Sigmoid colon (tissue), 7 donors: Measurements from ENCODE around the gene TMEM44. TPM values are rescaled to one million over a fixed set of nuclear protein-coding genes. Genes with fewer than 3 reads are reported as not detected.
"Not testable (repeated sequence)": the region's sequence is repeated elsewhere in the genome, so short reads cannot be mapped to it uniquely, and the experiment has no call there.

ENCODE experiments used
- DNase-seq: peaks from one replicate; pipeline ENCODE4 v3.0.0-alpha.2; 2019
- H3K27ac ChIP-seq, 4 donors: fragments of 200-600 bp; sonication (generic); one replicate each; pipeline ENCODE4 v1.5.1; 2016 to 2019; ENCODE audit warnings: mild to moderate bottlenecking in 1 of 4
- H3K27me3 ChIP-seq, 3 donors: fragments of 200-600 bp; sonication (generic); one replicate each; pipeline ENCODE4 v1.5.1; 2019; ENCODE audit warnings: mild to moderate bottlenecking in 1 of 3
- H3K36me3 ChIP-seq, 4 donors: fragments of 200-600 bp; sonication (generic); one replicate each; pipeline ENCODE4 v1.5.1; 2016 to 2019
- H3K4me1 ChIP-seq, 4 donors: fragments of 200-600 bp; sonication (generic); one replicate each; pipeline ENCODE4 v1.5.1; 2017 to 2019
- H3K4me3 ChIP-seq, 4 donors: fragments of 200-600 bp; sonication (generic); one replicate each; pipeline ENCODE4 v1.5.1; 2017 to 2019; ENCODE audit warnings: mild to moderate bottlenecking in 2 of 4, moderate library complexity in 1 of 4
- H3K9me3 ChIP-seq, 4 donors: fragments of 200-600 bp in 3 of 4; sonication (generic) in 3 of 4; one replicate each; pipeline versions ENCODE4 v1.5.1 to v1.6.1; 2013 to 2019
- EP300 ChIP-seq, 4 donors: sonication (generic); formaldehyde crosslinking; IDR thresholded peaks; one replicate each; pipeline ENCODE4 v1.6.1; 2017; ENCODE audit warnings: antibody characterized with exemption in 4 of 4
- POLR2A ChIP-seq, 2 donors: fragments of 450-650 bp; IDR thresholded peaks; one replicate each; pipeline ENCODE4 v1.6.1; 2016; ENCODE audit warnings: antibody characterized with exemption in 2 of 2, mild to moderate bottlenecking in 2 of 2, moderate library complexity in 2 of 2
- POLR2AphosphoS5 ChIP-seq, 4 donors: sonication (generic); formaldehyde crosslinking; IDR thresholded peaks; one replicate each; pipeline ENCODE4 v1.6.1; 2017; ENCODE audit warnings: antibody characterized with exemption in 4 of 4
- WGBS, 2 donors: extraction: QIAGEN DNeasy Blood & Tissue Kit; methylation state at CpG; one replicate each; pipeline ENCODE4 v1.1.7; 2013; 5-methylcytosine and 5-hydroxymethylcytosine counted together
- intact Hi-C: fragments of 100-400 bp; cut with DNase I; formaldehyde crosslinking; loops from one replicate; pipeline ENCODE4 v1.15.1; 2023
- polyA plus RNA-seq, 3 donors: library from polyadenylated mRNA; stranded (reverse); fragments of 200-250 nt; gene quantifications; one replicate each; pipeline ENCODE4 v1.2.3, GENCODE V29; 2013
- total RNA-seq, 4 donors: library from RNA; depleted of rRNA; stranded (reverse); fragments of >200 nt; gene quantifications; one replicate each; pipeline ENCODE4 v1.1.0, GENCODE V29; 2016
- TF ChIP-seq, protein P1 (sequence below), 4 experiments: fragments of 450-650 bp in 3 of 4; fragments of 200-600 bp in 1 of 4; IDR thresholded peaks; one replicate each; pipeline ENCODE4 v1.5.1; 2016 to 2019; ENCODE audit warnings: antibody characterized with exemption in 4 of 4, mild to moderate bottlenecking in 3 of 4, moderate library complexity in 2 of 4
- donor health status: healthy with polysubstance abuse.
- donor health status: Bipolar disorder and iron deficiency.
- donor health status: healthy.

The TMEM44 gene
- total and polyA plus RNA-seq, 7 donors = 2.0 to 25.8 (median 11.9) TPM

DNA sequence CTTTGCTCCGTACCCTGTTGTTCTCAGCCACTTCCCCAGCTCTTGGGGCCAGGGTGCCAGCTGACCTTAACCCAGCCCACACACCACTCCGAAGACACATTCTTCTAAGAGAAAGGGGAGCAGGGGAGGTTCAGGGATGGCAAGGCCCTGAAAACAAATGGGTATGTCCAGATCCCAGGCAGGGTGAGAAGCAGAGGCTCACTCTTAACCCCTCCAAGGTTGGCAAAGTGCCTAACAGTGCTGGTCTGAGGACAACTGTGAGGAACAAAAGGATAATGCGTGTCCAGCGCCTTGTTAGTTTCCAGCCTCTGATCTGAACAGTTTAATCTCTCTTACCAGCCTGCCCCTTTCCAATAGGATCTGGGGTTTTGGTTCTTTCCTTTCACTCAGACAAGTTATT is 1.5 kb downstream of the TMEM44 start:
- Histone ChIP-seq H3K36me3 (no peaks in the 10 kb centered on the region), H3K27me3 (no peaks in the 10 kb centered on the region), H3K27ac (no peak overlapping the region), H3K9me3 (no peaks in the 10 kb centered on the region), H3K4me1 (peaks cover 0 to 10% (median 3%) of the 10 kb centered on the region in 4 donors), H3K4me3 (no peak overlapping the region)
- DNase-seq = peak; percentile 29
- 93 to 98% methylated on average over 4 of the region's 4 CpGs for whole genome bisulfite sequencing, 2 donors
- no peak for TF ChIP-seq POLR2AphosphoS5 (IDR thresholded peaks at IDR 0.05)
- no peak for TF ChIP-seq EP300 (IDR thresholded peaks at IDR 0.05)
- TF ChIP-seq, protein P1, sequence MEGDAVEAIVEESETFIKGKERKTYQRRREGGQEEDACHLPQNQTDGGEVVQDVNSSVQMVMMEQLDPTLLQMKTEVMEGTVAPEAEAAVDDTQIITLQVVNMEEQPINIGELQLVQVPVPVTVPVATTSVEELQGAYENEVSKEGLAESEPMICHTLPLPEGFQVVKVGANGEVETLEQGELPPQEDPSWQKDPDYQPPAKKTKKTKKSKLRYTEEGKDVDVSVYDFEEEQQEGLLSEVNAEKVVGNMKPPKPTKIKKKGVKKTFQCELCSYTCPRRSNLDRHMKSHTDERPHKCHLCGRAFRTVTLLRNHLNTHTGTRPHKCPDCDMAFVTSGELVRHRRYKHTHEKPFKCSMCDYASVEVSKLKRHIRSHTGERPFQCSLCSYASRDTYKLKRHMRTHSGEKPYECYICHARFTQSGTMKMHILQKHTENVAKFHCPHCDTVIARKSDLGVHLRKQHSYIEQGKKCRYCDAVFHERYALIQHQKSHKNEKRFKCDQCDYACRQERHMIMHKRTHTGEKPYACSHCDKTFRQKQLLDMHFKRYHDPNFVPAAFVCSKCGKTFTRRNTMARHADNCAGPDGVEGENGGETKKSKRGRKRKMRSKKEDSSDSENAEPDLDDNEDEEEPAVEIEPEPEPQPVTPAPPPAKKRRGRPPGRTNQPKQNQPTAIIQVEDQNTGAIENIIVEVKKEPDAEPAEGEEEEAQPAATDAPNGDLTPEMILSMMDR (IDR thresholded peaks at IDR 0.05) = no peak
- no peak for TF ChIP-seq POLR2A (IDR thresholded peaks at IDR 0.05)
- intact Hi-C loops = no loop called here

DNA sequence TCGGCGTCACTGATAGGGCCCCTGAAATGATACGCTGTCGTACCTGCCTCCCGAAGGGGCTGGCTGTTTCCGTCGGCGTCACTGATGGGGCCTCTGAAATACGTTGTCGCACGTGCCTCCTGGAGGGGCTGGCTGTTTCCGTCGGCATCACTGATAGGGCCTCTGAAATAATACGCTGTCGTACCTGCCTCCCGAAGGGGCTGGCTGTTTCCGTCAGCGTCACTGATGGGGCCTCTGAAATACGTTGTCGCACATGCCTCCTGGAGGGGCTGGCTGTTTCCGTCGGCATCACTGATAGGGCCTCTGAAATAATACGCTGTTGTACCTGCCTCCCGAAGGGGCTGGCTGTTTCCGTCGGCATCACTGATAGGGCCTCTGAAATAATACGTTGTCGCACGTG is 2.5 kb downstream of the TMEM44 start:
- H3K27ac ChIP-seq, intact Hi-C loops, H3K4me3 ChIP-seq, H3K4me1 ChIP-seq, H3K9me3 ChIP-seq, H3K36me3 ChIP-seq, H3K27me3 ChIP-seq: not testable (repeated sequence)
- 94% methylated on average over 29 of the region's 29 CpGs for WGBS, 2 donors
- DNase-seq = peak; percentile 11

DNA sequence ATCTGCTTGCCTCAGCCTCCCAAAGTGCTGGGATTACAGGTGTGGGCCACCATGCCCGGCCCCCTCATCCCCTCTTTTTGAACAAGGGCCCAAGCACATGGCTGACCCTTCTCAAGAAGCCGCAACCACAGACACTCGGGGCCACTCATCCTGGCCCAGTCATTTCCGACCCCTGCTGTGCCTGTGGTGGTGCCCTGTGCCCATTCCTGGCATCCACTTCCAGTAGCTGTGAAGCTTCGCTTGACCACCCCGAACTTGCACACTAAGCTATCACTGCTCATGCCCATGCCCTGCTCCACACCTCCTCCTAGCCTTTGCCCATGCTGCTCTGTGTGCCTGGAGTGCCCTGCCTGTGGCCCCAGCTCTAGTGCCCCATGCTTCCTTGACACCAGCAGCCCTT is 8.3 kb downstream of the TMEM44 start:
- H3K4me1 ChIP-seq = peaks cover 0 to 6% (median 0%) of the 10 kb centered on the region in 4 donors
- WGBS, 2 donors = 95 to 97% methylated on average over 6 of the region's 6 CpGs

DNA sequence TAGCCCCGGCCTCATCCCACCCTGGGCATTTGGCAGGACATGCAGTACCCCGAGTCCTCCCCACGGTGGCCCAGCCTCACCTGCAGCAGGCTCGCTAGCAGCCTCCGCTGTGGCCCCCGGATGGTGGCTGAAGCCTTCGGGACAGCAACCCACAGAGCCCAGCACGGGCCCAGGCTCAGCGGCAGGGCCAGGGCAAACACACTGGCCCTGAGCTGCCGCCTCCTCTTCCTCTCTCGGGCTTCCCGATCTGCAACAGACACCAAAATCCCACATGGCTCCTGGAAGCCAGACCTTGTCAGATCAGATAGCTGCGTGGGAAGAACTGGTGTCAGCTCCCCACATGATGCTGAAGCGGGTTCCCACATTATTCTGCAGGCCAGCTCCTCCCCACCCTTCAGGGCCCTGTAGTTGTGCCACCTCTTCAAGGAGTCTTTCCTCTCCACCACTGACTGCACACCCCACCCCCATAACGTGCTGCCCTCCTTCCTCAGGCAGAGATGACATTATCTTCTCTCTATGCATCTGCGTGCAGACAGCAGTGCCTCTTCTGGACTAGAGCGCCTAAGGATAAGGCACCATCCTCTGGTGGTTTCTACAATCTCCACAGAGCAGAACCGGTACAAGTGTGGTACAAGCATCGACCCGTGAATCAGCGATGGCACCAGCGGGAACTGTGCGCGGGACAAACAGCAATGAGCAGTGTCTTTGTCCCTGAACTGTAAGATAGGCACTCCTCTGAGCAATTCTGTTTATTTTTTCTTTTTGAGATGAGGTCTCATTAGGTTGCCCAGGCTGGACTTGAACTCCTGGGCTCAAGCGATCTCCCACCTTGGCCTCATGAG is 9.5 kb downstream of the TMEM44 start:
- Histone ChIP-seq H3K4me1 (peaks cover 0 to 6% (median 0%) of the 10 kb centered on the region in 4 donors), H3K9me3 (no peaks in the 10 kb centered on the region), H3K27ac (no peak overlapping the region), H3K27me3 (no peaks in the 10 kb centered on the region), H3K4me3 (no peak overlapping the region), H3K36me3 (peaks cover 0 to 4% (median 0%) of the 10 kb centered on the region in 4 donors)
- TF ChIP-seq, protein P1 (IDR thresholded peaks at IDR 0.05) = no peak
- no peak for TF ChIP-seq EP300 (IDR thresholded peaks at IDR 0.05)
- no peak for TF ChIP-seq POLR2A (IDR thresholded peaks at IDR 0.05)
- no peak for TF ChIP-seq POLR2AphosphoS5 (IDR thresholded peaks at IDR 0.05)
- intact Hi-C loops = no loop called here
- 95% methylated on average over 25 of the region's 25 CpGs for WGBS, 2 donors
- no peak for DNase-seq

More for the DNA sequence above, 8.3 kb downstream of the TMEM44 start:
- no peak overlapping the region for H3K4me3 ChIP-seq
- no peak for DNase-seq
- no peaks in the 10 kb centered on the region for H3K27me3 ChIP-seq
- intact Hi-C loops = no loop called here
- TF ChIP-seq POLR2A (IDR thresholded peaks at IDR 0.05) = no peak
- no peak for TF ChIP-seq POLR2AphosphoS5 (IDR thresholded peaks at IDR 0.05)
- TF ChIP-seq EP300 (IDR thresholded peaks at IDR 0.05) = no peak
- TF ChIP-seq, protein P1 (IDR thresholded peaks at IDR 0.05) = no peak
- no peaks in the 10 kb centered on the region for H3K9me3 ChIP-seq
- peaks cover 0 to 4% (median 0%) of the 10 kb centered on the region in 4 donors for H3K36me3 ChIP-seq
- H3K27ac ChIP-seq = no peak overlapping the region

DNA sequence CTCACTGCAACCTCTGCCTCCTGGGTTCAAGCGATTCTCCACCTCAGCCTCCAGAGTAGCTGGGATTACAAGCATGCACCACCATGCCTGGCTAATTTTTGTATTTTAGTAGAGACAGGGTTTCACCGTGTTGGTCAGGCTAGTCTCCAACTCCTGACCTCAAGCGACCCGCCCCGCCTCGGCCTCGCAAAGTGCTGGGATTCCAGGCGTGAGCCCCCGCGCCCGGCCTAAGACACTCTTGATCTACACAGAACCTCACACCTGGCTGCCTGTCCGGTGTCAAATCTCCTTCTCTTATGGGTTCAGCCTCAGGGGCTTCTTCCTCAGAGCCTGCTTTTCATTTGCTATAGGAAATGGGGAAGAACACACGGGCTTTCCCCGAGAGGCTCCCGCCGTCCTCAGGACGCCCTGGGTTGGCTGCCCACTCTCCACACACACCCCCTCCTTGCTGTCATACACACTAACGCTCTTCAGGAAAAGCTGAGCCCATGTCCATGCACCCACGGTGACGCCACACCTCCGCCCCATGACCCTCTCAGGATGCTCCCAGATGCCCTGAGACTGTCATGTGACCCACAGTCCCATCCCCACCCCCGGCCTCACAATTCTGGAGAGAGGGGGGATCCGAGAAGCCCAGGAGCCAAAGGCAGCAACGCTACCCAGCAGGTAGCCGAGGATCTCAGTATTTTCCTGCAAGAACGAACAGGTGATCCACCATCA is 10.4 kb downstream of the TMEM44 start:
- WGBS, 2 donors = 91 to 92% methylated on average over 26 of the region's 26 CpGs
- Histone ChIP-seq H3K4me3 (no peak overlapping the region), H3K27ac (no peak overlapping the region), H3K36me3 (peaks cover 0 to 4% (median 0%) of the 10 kb centered on the region in 4 donors), H3K27me3 (no peaks in the 10 kb centered on the region), H3K4me1 (peaks cover 0 to 6% (median 0%) of the 10 kb centered on the region in 4 donors), H3K9me3 (no peaks in the 10 kb centered on the region)
- intact Hi-C loops = no loop called here
- no peak for DNase-seq
- TF ChIP-seq POLR2A (IDR thresholded peaks at IDR 0.05) (no peak), POLR2AphosphoS5 (IDR thresholded peaks at IDR 0.05) (no peak), EP300 (IDR thresholded peaks at IDR 0.05) (no peak)
- TF ChIP-seq, protein P1 (IDR thresholded peaks at IDR 0.05) = no peak
